Left forelimb (tissue), 1 donor: ENCODE measurements around the gene FRMD1.
A peak's percentile ranks its signal among the peaks of the same experiment; 100 is the strongest.

Experiments
- DNase-seq: peaks from one replicate; pipeline ENCODE4 v3.0.0-alpha.2; 2018; ENCODE audit warnings: low spot score

The FRMD1 gene

DNA sequence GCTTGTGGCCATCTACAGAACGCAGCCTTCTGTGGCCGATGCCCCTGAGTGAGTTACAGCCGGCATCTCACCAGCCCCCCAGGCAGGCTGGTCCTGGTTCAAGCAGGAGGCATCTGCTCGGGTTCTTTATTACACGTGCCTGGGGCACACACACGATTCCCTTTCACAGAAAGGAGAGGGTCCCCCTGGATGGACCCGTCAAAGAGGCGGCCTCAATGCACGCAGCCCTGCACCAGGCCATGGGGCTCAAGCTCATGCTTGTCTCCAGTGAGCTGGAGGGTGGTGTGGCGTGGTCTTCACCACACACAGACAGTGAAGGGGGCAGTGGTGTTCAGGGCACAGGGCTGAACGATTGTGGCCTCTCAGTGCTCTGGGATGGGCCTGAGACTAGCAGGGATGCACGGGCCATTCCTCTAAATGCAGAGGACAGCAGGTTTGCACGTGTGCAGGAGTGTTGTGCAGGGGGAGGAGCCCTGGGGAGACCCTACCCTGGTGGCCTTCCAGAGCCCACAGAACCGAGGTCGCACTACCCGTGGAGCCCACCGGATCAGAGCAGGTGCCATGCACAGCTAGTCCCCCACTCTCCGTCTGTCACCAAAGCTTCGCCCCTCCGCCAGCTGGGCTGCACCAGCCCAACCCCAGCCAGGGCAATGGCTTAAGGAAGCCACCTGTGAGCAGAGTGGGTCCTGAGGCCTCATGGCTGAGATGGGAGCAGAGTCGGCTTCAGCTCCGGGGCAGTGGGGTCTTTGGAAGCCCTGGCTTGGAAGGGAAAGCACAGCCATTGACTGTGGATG lies 23.1 kb downstream of the FRMD1 start:
- no peak for DNase-seq

DNA sequence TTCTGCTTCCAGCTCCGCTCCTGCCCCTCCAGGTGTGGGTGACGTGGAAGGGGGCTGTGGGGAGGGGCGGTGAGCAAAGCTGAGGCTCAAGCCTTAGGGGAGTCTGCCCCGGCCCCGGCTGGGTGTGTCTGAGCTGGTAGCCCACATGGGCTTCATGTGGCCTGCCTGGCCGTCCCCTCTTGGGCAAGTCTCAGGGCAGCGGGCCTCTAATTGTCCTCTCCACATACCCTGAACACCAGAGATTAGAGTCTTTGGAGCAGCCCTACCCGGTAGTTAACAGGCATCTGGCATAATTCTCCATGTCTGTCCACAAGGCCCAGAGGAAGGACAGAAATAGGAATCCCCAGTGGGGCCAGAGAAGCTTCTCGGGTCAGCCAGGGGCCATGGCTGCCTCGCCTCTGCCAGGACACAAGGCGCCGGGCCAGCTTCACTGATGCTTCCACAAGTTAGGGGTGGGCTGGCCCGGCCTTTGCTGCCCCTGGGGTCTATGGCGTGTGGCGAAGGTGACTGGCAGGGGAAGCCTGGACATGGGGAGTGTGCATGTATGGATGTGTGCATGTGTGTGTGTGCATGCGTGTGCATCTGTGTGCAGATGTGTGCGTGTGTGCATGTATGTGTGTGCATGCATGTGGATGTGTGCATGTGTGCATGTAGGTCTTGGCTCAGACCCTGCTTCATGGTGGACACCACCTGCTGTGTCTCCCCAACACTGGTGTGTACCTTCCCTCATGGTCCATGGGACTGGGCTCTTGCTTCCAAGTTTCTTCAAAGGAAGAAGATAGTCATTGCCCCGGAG lies 24.0 kb downstream of the FRMD1 start:
- DNase-seq: no peak

DNA sequence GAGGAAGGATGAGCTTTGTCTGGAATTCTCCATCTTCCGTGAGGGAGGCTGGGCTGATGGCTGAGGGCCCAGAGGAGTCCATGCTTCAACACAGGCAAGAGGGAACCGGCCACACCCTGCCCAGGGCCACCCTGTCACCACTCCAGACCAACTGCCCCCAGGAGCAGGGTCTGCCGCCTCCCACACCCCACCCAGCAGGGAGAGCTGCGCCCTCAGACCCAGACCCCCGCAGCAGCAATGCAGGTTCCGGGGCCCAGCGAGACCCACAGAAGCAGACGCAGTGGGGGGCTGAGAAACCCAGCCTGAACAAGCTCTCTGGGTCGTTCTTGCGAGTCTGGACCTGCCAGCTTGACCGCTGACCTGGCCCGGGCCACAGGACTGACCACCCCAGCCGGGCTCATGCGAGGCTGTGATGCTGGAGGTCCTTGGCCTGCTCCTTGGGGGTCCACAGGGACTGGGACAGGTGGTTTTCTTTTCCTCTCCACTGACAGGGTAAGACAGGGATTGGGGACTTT lies 25.0 kb downstream of the FRMD1 start:
- no peak for DNase-seq

DNA sequence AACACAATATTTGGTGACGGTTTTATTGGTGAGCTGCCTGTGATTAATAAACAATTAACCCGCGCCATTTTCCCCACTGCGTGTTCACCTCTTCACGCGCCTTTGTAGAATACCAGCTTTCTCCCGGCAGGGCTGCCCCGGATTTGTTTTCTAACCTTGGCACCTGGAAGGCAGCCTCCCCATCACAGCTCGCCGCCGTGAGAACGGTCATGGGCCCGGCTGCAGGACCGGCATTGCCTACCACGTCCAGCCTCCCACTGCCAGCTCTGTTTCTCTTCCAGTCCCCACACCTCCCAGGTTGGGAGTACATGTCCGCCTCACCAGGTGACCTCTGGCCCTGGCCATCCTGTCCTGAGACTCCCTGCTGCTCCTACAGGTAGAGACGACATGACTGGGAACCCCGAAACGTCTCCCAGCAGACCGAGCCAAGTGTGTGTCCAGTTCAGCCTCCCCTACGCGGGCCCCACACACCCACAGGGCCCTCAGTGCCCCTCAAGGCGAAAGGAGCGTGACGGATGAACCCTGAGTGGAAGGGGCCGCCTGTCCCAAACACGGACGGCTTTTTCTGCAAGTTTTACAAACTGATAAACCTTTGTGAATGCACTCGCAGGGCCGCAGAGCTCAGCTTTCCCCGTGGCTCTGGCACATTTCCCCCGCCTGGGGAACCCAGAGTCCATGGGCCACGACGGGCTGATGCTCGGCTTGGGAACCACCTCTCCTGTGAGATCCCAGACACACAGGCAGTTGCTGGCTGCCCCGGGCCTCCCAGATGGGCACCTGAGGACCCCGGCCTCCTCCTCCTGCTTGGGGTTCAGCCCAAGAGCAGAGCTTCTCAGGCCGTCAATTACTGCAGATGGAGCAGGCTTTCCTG lies 25.7 kb downstream of the FRMD1 start:
- DNase-seq: no peak

DNA sequence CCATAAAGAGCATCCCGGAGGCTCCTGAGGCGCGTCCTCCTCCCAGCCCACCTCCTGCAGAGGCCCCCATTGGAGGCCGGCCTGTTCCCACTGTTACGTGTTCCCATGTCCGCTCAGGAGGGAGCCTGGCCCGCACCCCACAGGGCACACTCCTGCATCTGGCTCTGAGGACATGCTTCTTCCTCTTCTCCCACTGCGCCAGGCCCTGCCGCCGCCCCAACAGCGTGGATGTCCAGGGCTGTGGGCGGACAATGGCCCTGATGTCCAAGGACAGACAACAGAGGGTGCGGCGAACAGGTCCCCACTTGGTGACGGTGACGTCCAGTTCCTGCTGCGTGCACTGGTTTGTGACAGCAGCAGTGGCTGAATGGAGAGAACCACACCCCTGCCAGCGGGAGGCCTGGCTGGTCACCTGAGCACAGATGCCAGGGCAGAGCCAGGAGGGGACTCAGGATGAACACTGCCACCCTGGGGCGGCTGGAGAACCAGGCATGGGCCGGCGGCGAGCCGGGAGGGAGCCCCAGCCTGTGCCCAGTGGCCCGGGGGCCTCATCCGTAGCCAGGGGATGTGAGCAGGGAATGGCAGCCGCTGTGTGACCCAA lies 26.6 kb downstream of the FRMD1 start:
- no peak for DNase-seq

DNA sequence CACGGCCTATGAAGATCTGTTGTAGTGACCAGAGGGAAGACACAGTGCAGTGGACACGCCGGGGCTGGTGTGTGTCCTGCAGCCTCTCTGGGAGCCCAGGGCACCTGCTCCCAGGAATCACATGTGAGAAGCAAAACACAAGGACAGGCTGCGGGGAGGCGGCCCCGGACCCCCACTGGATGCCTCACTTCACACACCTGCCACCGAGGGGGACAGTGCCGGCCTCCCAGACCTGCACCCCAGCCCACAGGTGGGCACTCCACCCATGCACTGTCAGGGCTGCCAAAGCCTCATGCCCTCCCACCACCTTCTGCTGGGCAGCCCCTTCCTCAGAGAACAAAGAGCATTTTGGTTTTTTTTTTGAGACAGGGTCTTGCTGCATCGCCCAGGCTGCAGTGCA lies 27.4 kb downstream of the FRMD1 start:
- no peak for DNase-seq

DNA sequence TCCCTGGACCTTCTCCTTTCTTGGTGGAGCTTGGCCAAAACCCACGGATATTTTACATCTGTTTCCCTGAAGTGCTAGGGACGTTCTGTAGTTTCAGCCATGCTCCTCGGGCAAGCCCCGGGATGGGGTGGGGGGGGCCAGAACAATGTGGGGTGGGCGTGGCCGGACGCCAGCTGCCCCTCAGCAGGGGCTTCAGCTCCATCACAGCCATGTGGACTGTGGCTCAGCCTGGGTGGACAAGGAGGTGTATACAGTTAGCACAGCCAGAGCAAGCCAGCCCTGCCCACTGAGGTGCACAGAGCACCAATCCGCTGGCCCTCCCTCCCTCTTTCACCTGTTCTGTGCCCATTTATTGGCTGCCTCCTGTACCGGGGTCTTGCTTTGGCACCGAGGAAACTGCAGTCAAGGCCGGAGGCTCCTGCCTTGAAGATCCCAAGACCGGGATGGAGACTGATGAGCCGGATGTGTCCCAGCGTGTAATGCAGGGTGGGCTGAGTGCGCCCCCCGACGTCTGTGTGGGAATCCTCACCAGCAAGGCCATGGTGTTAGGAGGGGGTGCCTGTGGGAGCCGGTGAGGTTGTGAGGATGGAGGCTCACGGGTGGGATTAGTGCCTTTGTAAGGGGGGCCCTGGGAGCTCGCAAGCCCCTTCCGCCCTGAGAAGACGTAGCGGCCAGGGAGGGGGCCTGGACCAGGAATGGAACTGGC lies 28.0 kb downstream of the FRMD1 start:
- no peak for DNase-seq

DNA sequence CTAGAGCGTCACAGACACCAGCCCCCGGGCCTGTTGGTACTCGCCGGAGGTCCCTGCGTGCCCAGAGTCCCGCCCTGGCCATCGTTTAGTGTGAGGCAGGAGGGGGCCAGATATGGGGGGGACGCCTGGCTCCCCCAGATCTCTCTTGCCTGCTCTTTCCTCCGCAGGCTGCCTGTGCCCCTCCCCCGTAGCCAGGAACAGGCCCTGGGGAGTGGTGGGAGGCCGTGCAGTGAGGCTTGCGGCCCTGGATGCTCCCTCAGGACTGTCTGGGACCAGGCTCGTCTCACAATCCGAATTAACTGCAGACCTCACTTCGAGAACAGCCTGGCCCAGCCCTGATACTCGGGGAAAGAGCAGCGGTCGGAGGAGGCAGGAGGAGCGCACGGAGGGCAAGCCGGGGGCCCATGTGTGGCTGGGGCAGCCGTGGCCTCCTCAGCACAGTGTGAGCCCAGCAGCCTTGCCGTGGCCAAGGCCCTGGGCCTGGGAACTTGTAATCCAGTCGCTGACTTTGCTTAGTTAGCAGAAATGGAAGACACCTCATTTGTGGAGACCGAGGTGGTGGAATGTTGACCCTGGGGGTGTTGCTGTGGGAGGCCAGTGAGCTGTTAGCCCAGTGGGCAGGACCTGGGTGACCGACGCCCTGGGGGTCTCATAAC lies 28.7 kb downstream of the FRMD1 start:
- no peak for DNase-seq

DNA sequence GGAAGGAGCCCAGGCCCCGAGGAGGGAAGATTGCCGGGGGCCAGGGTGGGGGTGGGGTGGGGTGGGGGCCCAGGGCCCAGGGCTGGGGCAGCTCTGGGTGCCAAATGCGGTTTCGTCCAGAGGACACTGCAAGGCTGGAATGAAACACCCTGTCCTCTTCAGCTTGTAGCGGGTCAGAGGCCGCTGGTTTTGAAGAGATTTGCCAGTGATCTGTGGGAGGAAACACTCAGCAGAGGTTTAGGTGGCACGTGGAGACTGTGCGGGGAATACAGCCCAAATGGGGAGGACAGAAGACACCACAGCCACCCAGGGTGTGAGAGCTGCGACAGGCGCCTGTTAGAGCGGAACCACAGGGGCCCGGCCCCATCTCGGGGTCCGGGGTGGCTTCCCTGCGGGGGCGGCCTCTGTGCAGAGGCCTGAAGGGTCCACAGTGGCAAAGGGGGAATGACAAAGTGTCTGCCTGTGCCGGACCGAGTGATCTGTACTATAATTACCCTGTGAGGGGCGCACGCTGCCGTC lies 29.2 kb downstream of the FRMD1 start:
- no peak for DNase-seq

DNA sequence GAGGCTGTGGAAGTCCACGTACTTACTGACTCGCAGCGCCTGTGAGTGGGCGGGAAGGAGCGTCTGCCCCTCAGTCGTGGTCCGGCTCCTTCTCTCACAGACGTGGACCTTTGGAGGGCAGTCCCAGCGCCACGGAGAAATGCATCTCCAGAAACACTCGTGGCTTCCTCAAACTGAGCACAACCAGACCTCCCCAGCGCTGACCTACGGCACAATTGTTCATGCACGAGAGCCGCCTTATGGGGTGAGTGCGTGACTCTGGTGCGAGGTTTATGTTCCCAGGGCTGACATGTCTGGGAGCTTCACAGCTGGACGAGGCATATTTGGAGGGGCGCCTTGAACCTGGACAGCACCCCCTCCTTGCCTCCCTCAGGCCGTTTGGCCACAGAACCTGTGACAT lies 29.7 kb downstream of the FRMD1 start:
- no peak for DNase-seq

DNA sequence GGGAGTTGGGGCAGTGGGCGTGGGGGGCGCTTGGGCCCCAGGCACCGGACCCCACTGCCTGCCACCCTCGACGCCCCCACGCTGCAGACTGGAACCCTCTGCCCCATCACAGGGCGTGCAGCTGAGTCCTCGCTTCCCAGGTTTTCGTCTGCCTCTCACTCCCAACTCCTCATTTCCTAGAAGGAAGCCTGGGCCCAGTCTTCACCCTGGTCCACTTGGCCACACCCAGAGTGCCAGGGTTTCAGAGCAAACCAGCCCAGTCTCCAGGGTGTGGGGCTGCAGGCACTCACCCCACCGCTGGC lies 30.3 kb downstream of the FRMD1 start:
- DNase-seq: no peak

DNA sequence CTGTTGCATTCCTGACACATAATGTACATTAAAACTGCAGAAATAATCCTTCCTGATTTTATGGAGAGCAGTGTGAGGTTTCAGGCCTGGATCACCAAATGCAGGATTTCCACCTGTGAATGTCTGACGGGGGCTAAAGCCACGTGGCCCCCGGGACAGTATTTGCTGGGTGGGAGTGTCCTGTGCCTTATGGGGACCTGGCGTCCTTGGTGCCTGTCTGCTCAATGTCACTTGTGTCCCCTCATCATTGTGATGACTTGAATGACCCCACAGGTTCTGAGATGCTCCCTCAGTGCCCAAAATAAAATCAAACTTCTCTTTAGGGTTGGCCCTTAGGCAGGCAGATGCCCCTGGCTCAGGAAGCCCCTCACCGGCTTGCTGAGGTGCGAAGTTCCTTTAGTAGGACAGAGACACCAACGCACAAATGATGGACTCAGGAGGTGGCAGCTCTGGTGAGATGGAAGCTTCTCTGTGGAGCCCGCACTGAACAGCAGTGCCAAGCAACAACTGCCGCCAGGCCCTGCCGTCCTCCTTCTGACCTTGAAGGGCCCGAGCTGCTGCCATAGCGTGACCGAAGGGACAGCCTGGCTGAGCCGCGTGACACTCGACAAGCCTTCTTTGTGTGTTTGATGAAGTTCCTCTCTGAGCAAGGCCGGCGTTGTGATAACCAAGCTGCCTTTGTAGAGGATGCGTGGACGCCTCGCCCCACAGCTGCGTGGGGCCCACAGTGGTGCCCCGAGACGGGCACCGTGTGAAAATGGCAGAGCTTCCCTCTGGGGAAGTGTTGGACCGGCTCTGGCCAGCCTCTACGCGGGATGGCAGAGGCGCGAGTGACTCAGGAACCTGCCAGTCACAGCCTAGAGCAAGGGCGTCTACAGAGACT lies 30.9 kb downstream of the FRMD1 start:
- DNase-seq: no peak

DNA sequence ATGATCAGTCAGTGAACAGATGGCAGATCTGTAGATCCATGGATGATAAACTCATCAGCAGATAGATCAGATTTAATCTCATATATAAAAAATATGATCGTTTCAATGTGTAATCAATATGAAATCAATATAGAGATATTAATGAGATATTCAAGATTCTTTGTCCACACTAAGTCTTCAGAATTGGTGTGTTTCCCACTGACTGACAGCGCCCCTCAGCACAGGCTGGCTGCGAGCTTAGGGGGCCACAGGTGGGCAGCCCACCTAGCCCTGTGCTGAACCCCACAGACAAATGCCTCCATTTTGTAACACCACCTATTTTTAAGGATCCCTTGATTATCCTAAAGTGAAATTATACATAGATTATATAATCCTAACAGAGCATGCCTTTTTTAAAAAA lies 32.3 kb downstream of the FRMD1 start:
- DNase-seq: no peak

DNA sequence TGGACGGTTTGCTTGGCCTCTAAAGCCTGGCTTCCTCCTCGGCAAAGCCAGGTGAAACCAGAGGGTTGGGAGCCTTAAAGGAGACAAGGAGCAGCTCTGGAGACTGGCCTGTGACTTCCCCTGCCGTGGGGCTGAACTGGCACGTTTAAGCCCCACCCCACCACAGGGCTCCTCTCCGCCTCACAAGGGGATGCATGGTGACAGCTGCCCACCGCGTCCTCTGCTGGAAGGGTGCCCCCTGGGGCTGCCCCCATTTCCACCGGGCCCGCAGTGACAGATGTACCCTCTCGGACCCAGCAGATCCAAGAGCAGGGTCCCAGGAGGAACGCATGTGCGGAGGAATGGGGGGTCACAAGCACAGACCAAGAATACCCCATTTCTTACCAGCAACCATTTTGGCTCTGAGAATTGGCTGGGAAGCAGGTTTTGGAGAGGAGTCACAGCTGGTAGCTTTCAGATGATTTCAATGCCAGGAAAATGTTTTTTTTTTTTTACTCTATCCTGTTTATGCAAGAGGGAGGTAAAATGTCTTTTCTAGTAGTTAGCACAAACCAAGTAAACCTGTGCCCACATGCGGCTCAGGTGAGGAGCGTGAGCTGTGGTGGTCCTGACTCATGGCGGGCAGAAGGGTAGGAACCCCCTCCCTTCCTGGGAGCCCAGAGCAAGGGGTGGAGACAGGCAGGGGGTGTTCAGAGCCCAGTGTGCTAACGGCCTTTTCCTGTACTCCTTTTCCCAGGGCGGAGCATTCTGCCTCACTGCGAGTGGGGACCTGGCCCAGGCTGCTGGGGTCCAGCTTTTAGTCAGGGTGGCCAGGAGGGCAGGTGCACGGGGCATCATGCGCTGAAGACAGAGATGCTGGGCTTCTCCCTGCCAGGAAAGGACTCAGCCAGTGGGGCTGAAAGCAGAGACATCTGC lies 33.0 kb downstream of the FRMD1 start:
- DNase-seq: no peak

DNA sequence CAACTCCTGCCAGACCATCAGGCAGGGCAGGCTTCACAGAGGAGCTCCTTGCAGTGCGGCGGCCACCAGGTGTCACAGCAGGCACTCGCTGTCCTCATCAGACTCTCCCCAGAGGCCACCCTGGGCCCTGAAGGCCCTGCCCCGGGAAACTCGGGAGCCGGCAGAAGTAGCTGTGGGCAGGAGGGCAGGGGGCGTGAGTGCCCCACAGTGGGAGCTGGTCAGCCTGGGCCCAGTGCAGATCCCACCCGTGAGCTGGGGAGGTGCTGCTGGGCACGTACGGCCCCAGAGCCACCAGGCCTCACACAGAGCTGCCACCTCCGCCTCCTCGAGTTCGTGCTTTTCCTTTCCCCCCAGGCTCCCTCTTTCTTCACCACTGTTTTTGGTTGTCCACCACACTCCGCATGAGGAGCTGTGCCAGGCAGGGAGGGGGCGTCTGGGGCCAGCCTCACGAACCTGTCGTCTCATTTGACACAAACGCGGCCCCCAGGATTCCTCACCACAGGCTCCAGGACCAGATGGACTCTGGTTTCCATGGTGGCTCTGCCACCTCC lies 33.8 kb downstream of the FRMD1 start:
- DNase-seq: peak; percentile 61

DNA sequence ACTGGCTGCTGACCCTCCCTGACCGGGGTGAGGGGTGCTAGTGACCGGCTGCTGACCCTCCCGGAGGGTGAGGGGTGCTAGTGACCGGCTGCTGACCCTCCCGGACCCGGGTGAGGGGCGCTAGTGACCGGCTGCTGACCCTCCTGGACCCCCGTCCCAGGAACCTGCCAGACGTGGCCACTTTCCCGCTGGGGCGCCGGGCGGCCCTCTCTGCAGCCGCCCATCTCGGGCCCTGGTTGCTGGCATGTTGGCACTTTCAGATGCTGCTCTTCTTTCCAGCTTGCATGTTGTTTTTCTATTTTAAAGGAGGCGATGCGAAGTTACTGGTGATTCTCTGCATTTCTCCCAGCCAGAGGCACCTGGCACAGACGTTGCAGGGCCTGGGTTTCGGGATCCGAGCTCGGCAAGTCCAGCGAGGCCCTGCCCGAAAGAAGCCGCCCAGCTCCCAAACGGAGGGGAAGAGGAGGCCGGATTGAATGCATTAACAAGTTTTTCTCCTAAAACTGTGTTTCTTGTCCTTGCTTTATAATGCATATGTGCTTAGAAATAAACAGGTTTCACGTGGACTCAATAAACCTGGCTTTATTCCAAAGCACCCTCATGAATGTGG lies 34.4 kb downstream of the FRMD1 start:
- DNase-seq: no peak

DNA sequence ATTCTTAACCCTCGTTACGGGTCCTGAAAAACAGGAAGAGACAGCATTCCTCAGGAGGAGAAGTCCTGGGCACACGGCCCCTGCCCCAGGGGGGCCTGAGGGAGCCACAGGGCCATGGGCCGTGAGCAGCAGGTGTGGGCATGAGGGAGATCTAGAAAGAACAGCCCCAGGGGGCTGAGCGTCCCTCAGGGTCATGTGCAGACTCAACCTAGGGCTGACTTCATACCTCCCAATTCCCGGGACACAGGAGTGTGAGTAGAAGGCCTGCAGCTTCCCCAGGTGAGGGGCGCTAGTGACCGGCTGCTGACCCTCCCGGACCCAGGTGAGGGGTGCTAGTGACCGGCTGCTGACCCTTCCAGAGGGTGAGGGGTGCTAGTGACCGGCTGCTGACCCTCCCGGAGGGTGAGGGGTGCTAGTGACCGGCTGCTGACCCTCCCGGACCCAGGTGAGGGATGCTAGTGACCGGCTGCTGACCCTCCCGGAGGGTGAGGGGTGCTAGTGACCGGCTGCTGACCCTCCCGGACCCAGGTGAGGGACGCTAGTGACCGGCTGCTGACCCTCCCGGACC lies 35.1 kb downstream of the FRMD1 start:
- DNase-seq: no peak
